Body of pancreas (tissue), 4 donors: ENCODE measurements around the gene PAK6. TPM values are rescaled to one million over a fixed set of nuclear protein-coding genes. Genes with fewer than 3 reads are reported as not detected.

Experiments used
- ATAC-seq: fragments of 150-250 bp; one replicate; pipeline ENCODE4 v1.9.1; 2016
- DNase-seq, 4 donors: peaks; one replicate each; pipeline ENCODE4 v3.0.0-alpha.2; 2019
- H3K27ac ChIP-seq, 4 donors: fragments of 200-600 bp; sonication (generic); 1 replicate in 3 of 4; 2 replicates in 1 of 4; pipeline versions ENCODE4 v1.5.1 to v1.6.1; 2016 to 2019; ENCODE audit warnings: mild to moderate bottlenecking in 1 of 4, mixed read lengths in 1 of 4, moderate library complexity in 1 of 4
- H3K27me3 ChIP-seq, 2 donors: fragments of 200-600 bp; sonication (generic); one replicate each; pipeline ENCODE4 v1.6.0; 2016; ENCODE audit warnings: mild to moderate bottlenecking in 1 of 2
- H3K36me3 ChIP-seq, 2 donors: fragments of 200-600 bp; sonication (generic); replicated peaks in 1 of 2; 2 replicates each; pipeline ENCODE4 v1.5.1; 2016; ENCODE audit warnings: low read depth in 2 of 2; ENCODE audit not compliant: insufficient read depth in 1 of 2
- H3K4me1 ChIP-seq: fragments of 200-600 bp; sonication (generic); one replicate; pipeline ENCODE4 v1.6.0; 2016
- H3K4me3 ChIP-seq, 2 donors: fragments of 200-600 bp; sonication (generic); 1 replicate in 1 of 2; 2 replicates in 1 of 2; pipeline ENCODE4 v1.5.1; 2016 to 2019
- H3K9me3 ChIP-seq, 3 donors: fragments of 200-600 bp; sonication (generic); 1 replicate in 2 of 3; 2 replicates in 1 of 3; pipeline ENCODE4 v1.5.1; 2016
- POLR2A ChIP-seq, 3 donors: fragments of 450-650 bp; IDR thresholded peaks; one replicate each; pipeline ENCODE4 v1.6.1; 2016; ENCODE audit warnings: antibody characterized with exemption in 3 of 3, mild to moderate bottlenecking in 2 of 3
- WGBS, 2 donors: methylation state at CpG; one replicate each; pipeline ENCODE4 v1.1.5; 2017; 5-methylcytosine and 5-hydroxymethylcytosine counted together
- intact Hi-C: fragments of 100-400 bp; cut with DNase I; formaldehyde crosslinking; loops from one replicate; pipeline ENCODE4 v1.15.1; 2023
- total RNA-seq, 2 donors: library from RNA; depleted of rRNA; stranded (reverse); fragments of >200 nt; gene quantifications; one replicate each; pipeline ENCODE4 v1.1.0, GENCODE V29; 2016
- TF ChIP-seq, protein P1 (sequence below), 7 experiments: fragments of 450-650 bp in 4 of 7; fragments of 200-600 bp in 3 of 7; sonication (generic) in 3 of 7; IDR thresholded peaks; one replicate each; pipeline ENCODE4 v1.5.1; 2016 to 2019; ENCODE audit warnings: antibody characterized with exemption in 7 of 7

PAK6 gene
- total RNA-seq, 2 donors from 2014 or later, result 14.8 to 22.4 TPM

DNA sequence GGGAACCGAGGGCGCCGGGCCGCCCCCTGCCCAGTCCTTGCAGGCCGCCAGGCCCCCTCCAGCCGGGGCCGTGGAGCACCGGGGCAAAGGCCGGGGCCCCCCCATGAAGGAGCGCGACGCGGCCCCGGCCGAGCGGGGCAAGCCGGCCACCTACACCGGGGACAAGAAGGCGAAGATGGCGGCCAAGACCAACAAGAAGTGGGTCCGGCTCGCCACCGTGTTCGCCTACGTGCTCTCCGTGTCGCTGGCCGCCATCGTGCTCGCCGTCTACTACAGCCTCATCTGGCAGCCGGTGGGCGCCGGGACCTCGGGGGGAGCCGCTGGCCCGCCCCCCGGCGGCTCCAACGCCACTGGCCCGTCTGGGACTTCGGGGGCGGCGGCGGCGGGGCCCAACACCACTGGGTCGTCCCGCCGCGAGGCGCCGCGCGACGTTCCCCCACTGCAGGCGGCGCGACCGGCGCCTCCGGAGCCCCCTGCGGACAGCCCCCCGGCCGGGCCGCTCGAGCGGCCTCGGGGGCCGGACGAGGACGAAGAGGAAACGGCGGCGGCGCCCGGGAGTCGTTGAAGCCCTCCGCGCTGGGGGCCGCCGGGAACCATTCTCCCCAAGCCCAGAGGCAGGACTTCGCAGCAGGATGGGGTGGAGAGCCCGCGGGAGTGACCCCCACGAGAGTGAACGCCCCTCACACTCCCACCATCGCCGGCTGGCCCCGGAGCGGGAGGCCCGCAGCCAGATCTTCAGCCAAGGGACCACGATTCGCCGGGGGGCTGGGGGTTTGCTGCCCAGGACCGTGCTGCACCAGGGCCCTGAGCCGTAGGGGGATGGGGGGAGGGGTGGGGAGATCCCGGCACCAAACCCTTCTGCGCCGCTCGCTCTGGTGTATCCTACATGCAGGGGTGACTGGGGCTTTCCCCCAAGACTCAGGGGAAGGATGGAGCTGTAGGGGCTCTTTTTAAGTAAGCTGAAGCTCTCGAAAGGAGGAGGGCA lies 85.4 kb downstream of the PAK6 start:
- Histone ChIP-seq H3K4me1 (peaks cover 50% of the 10 kb centered on the region), H3K27me3 (no peaks in the 10 kb centered on the region), H3K4me3 (peak overlapping the region; percentile 32 to 47), H3K9me3 (no peaks in the 10 kb centered on the region), H3K27ac (peak overlapping the region; percentile 48 to 78 (median 72)), H3K36me3 (no peaks in the 10 kb centered on the region)
- TF ChIP-seq, protein P1, sequence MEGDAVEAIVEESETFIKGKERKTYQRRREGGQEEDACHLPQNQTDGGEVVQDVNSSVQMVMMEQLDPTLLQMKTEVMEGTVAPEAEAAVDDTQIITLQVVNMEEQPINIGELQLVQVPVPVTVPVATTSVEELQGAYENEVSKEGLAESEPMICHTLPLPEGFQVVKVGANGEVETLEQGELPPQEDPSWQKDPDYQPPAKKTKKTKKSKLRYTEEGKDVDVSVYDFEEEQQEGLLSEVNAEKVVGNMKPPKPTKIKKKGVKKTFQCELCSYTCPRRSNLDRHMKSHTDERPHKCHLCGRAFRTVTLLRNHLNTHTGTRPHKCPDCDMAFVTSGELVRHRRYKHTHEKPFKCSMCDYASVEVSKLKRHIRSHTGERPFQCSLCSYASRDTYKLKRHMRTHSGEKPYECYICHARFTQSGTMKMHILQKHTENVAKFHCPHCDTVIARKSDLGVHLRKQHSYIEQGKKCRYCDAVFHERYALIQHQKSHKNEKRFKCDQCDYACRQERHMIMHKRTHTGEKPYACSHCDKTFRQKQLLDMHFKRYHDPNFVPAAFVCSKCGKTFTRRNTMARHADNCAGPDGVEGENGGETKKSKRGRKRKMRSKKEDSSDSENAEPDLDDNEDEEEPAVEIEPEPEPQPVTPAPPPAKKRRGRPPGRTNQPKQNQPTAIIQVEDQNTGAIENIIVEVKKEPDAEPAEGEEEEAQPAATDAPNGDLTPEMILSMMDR (IDR thresholded peaks at IDR 0.05), result no peak
- no peak for TF ChIP-seq POLR2A (IDR thresholded peaks at IDR 0.05)
- DNase-seq (peak in 2 of 4 donors; percentile 43 to 45), ATAC-seq (peak; percentile 11)
- intact Hi-C loops, result no loop called here
- 0 to 1% methylated on average over 3 to 85 of the region's 101 CpGs for WGBS, 2 donors

DNA sequence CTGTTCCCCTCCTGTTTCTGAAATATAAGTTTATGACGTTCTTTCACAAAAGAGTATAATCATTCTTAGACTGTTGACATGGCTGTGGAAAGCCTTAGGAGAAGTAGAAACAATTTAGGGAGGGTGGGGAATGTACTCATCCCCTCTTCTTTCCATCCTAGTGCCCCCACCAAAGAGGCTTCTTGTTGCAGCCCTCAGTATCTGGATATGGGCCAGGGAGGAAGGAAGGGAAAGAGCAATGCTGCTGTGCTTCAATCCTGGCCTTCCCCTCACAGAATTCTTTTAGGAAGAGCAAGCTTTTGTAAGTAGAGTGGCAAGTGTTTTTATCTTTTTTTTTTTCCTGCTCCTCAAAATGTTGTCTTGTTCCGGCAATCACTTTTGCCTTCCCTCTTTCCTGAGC lies 86.3 kb downstream of the PAK6 start:
- Histone ChIP-seq H3K36me3 (no peaks in the 10 kb centered on the region), H3K9me3 (no peaks in the 10 kb centered on the region), H3K4me3 (no peak overlapping the region), H3K27me3 (no peaks in the 10 kb centered on the region), H3K4me1 (peaks cover 52% of the 10 kb centered on the region), H3K27ac (no peak overlapping the region)
- DNase-seq, result no peak
- TF ChIP-seq, protein P1 (IDR thresholded peaks at IDR 0.05), result no peak
- TF ChIP-seq POLR2A (IDR thresholded peaks at IDR 0.05), result no peak
- intact Hi-C loops, result no loop called here
- no peak for ATAC-seq
- WGBS, 2 donors, result 68 to 75% methylated on average over 2 of the region's 2 CpGs

DNA sequence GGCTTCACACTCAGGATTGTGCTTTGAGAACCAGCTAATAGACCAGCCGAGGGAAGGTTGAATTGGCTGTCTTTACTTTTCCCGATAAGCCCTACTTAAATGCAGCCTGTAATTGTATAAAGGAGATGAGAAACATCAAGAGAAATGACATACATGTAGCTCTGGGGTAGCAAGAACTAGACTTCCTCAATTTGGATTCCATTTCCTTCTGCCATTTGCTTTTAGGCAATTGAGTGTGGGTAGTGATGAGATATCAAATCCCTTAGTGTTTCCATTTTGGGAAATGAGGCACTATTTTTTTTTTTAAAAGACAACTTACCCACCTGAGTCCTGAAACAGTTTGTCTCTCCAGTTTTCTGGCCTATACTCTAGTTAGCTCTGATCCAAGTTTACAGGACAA lies 86.8 kb downstream of the PAK6 start:
- H3K9me3 ChIP-seq, result no peaks in the 10 kb centered on the region
- H3K27ac ChIP-seq, result no peak overlapping the region
- TF ChIP-seq, protein P1 (IDR thresholded peaks at IDR 0.05), result no peak
- TF ChIP-seq POLR2A (IDR thresholded peaks at IDR 0.05), result no peak
- intact Hi-C loops, result no loop called here
- H3K36me3 ChIP-seq, result no peaks in the 10 kb centered on the region
- 93 to 100% methylated on average over 2 of the region's 2 CpGs for WGBS, 2 donors
- H3K4me1 ChIP-seq, result peaks cover 53% of the 10 kb centered on the region
- ATAC-seq, result no peak
- DNase-seq, result no peak
- no peak overlapping the region for H3K4me3 ChIP-seq
- H3K27me3 ChIP-seq, result no peaks in the 10 kb centered on the region

Other genes starting within 250 kb of the PAK6 start
- gene SRP14, start 199.9 kb upstream of the PAK6 start, total RNA-seq, result 100 to 1,000 TPM; 122 to 209 TPM
- gene BMF, start 130.2 kb upstream of the PAK6 start, total RNA-seq, result 10 to 100 TPM in 1 of 2 donors, 1 to 10 TPM in 1; 4.3 to 16.1 TPM
- not detected for gene BUB1B, start 78.0 kb upstream of the PAK6 start, total RNA-seq
- gene ANKRD63, start 44.0 kb downstream of the PAK6 start, total RNA-seq, result not detected
- gene PLCB2, start 68.9 kb downstream of the PAK6 start, total RNA-seq, result 1 to 10 TPM; 3.1 to 4.6 TPM
- gene INAFM2, start 84.6 kb downstream of the PAK6 start, total RNA-seq, result 10 to 100 TPM in 1 of 2 donors, 1 to 10 TPM in 1; 8.8 to 22.4 TPM
- 10 to 100 TPM; 17.1 to 26.4 TPM for gene CCDC9B, start 101.9 kb downstream of the PAK6 start, total RNA-seq
- gene PHGR1, start 112.0 kb downstream of the PAK6 start, total RNA-seq, result not detected
- under 1 TPM; under 0.01 to 0.52 TPM for gene DISP2, start 119.2 kb downstream of the PAK6 start, total RNA-seq
- gene KNSTRN, start 143.7 kb downstream of the PAK6 start, total RNA-seq, result 1 to 10 TPM; 3.3 to 5.7 TPM
- 10 to 100 TPM; 30.3 to 34.0 TPM for gene IVD, start 166.7 kb downstream of the PAK6 start, total RNA-seq
- gene BAHD1, start 201.9 kb downstream of the PAK6 start, total RNA-seq, result 10 to 100 TPM; 10.1 to 16.2 TPM
- 1 to 10 TPM; 4.7 to 8.6 TPM for gene CHST14, start 231.9 kb downstream of the PAK6 start, total RNA-seq